ENCODE results near the gene KRTAP10-5. TPM values are rescaled to one million over a fixed set of nuclear protein-coding genes. Genes with fewer than 3 reads are reported as not detected.
"Not testable (repeated sequence)": the region's sequence is repeated elsewhere in the genome, so short reads cannot be mapped to it uniquely, and the experiment has no call there.

The KRTAP10-5 gene
- total RNA-seq, 2 donors from 2014 or later = not detected

GRCh38 chr21:44613386-44614155, 33.2 kb upstream of the KRTAP10-5 start:
- Histone ChIP-seq H3K27me3 (no peaks in the 10 kb centered on the region), H3K4me1 (no peaks in the 10 kb centered on the region), H3K27ac (no peak overlapping the region), H3K36me3 (no peaks in the 10 kb centered on the region), H3K9me3 (no peaks in the 10 kb centered on the region), H3K9ac (ENCODE audit: low read depth in 2 of 2, low read length in 2 of 2) (no peak overlapping the region), H3K4me3 (no peak overlapping the region)
- TF ChIP-seq CTCF (IDR thresholded peaks at IDR 0.05) = no peak
- DNase-seq = no peak
- intact Hi-C loops (cut with DNase I) = no loop called here

GRCh38 chr21:44612669-44613229, 32.3 kb upstream of the KRTAP10-5 start:
- Histone ChIP-seq H3K27me3 (no peaks in the 10 kb centered on the region), H3K9ac (ENCODE audit: low read depth in 2 of 2, low read length in 2 of 2) (no peak overlapping the region), H3K9me3 (no peaks in the 10 kb centered on the region), H3K27ac (no peak overlapping the region), H3K4me1 (no peaks in the 10 kb centered on the region), H3K4me3 (no peak overlapping the region), H3K36me3 (no peaks in the 10 kb centered on the region)
- no peak for DNase-seq
- intact Hi-C loops (cut with DNase I) = no loop called here
- no peak for TF ChIP-seq CTCF (IDR thresholded peaks at IDR 0.05)

DNA sequence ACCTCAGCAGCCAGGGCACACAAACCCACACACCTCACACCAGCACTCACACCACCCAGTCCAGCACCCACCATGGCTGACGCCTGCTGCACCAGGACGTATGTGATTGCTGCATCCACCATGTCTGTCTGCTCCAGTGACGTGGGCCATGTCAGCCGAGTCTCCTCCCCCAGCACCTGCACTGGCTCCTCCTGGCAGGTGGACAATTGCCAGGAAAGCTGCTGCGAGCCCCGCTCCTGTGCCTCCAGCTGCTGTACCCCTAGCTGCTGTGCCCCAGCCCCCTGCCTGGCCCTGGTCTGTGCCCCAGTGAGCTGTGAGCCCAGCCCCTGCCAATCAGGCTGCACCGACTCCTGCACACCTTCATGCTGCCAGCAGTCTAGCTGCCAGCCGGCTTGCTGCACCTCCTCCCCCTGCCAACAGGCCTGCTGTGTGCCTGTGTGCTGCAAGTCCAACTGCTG, 31.7 kb upstream of the KRTAP10-5 start, which contains the start of gene KRTAP10-8:
TSS of gene KRTAP10-8 (plus strand) at position 51 of the 458 bp plus-strand sequence. CDS start at position 73, 22 bp downstream.
- no peak for DNase-seq
- Histone ChIP-seq H3K9ac (ENCODE audit: low read depth in 2 of 2, low read length in 2 of 2) (no peak within 1 kb of the TSS), H3K27ac (no peak within 1 kb of the TSS), H3K27me3 (no peaks in the 10 kb centered on the region), H3K4me3 (no peak within 1 kb of the TSS), H3K9me3 (no peaks in the 10 kb centered on the region), H3K36me3 (no peaks in the 10 kb centered on the region), H3K4me1 (no peaks in the 10 kb centered on the region)
- intact Hi-C loops (cut with DNase I) = no loop called here
- no peak for TF ChIP-seq CTCF (IDR thresholded peaks at IDR 0.05)

DNA sequence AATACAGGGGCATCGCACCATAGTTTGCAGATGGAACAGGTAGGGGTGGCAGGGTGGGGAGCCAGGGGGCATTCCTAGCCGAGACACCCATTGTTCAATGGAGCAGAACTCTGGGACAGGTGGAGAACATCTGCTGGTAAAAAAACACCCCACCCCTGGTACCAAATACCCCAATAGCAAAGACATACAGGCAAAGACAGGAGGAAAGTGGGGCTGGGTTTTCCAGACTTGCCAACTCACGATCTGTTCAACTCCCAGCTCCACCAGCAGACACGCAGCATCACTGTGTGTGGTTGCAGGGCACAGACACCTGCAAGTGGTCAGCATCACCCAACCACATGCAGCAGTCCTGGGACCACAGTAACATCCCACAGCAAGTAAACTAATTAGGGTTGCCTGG, 31.1 kb upstream of the KRTAP10-5 start:
- H3K4me1 ChIP-seq = no peaks in the 10 kb centered on the region
- intact Hi-C loops (cut with DNase I) = no loop called here
- H3K36me3 ChIP-seq = no peaks in the 10 kb centered on the region
- H3K9ac ChIP-seq (ENCODE audit: low read depth in 2 of 2, low read length in 2 of 2) = no peak overlapping the region
- TF ChIP-seq CTCF (IDR thresholded peaks at IDR 0.05) = no peak
- H3K27ac ChIP-seq = no peak overlapping the region
- H3K4me3 ChIP-seq = no peak overlapping the region
- DNase-seq = no peak
- H3K9me3 ChIP-seq = no peaks in the 10 kb centered on the region
- no peaks in the 10 kb centered on the region for H3K27me3 ChIP-seq

- H3K36me3 ChIP-seq; H3K9me3 ChIP-seq; H3K4me3 ChIP-seq; intact Hi-C loops (cut with DNase I); H3K4me1 ChIP-seq; H3K9ac ChIP-seq (ENCODE audit: low read depth in 2 of 2, low read length in 2 of 2); H3K27ac ChIP-seq; H3K27me3 ChIP-seq; DNase-seq: not testable (repeated sequence)
Observed at GRCh38 chr21:44610157-44610843, 29.9 kb upstream of the KRTAP10-5 start.

Data from colonic mucosa (tissue), 4 donors.